Prostate gland (tissue), 2 donors: ENCODE data around the gene SUCLG1. TPM values are rescaled to one million over a fixed set of nuclear protein-coding genes. Genes with fewer than 3 reads are reported as not detected.

Experiments used
- DNase-seq: peaks from one replicate; pipeline ENCODE4 v3.0.0-alpha.2; 2019; ENCODE audit warnings: low spot score
- H3K27ac ChIP-seq, 2 donors: fragments of 200-600 bp; sonication (generic); 2 replicates each; pipeline ENCODE4 v1.5.1; 2017 to 2019
- H3K27me3 ChIP-seq: fragments of 200-600 bp; sonication (generic); replicated peaks from 2 replicates; pipeline ENCODE4 v1.5.1; 2019; ENCODE audit not compliant: insufficient read depth
- H3K36me3 ChIP-seq, 2 donors: fragments of 200-600 bp; sonication (generic); 1 replicate in 1 of 2; 2 replicates in 1 of 2; pipeline versions ENCODE4 v1.5.1 to v1.8.1; 2017 to 2019
- H3K4me1 ChIP-seq: fragments of 200-600 bp; sonication (generic); replicated peaks from 2 replicates; pipeline ENCODE4 v1.5.1; 2019
- H3K4me3 ChIP-seq, 2 donors: fragments of 200-600 bp; sonication (generic); 2 replicates each; pipeline ENCODE4 v1.5.1; 2017 to 2019
- H3K9me3 ChIP-seq: fragments of 200-600 bp; sonication (generic); 2 replicates; pipeline ENCODE4 v1.5.1; 2017
- POLR2A ChIP-seq: fragments of 450-650 bp; IDR thresholded peaks from one replicate; pipeline ENCODE4 v1.6.1; 2016; ENCODE audit warnings: antibody characterized with exemption, mild to moderate bottlenecking
- POLR2AphosphoS5 ChIP-seq: sonication (generic); formaldehyde crosslinking; IDR thresholded peaks from one replicate; pipeline ENCODE4 v1.6.1; 2017; ENCODE audit warnings: antibody characterized with exemption
- WGBS: methylation state at CpG from one replicate; pipeline ENCODE4 v1.1.5; 2018; 5-methylcytosine and 5-hydroxymethylcytosine counted together
- intact Hi-C: fragments of 100-400 bp; cut with DNase I; formaldehyde crosslinking; loops from one replicate; pipeline ENCODE4 v1.14.2; 2022
- total RNA-seq, 2 donors: library from RNA; depleted of rRNA; stranded (reverse); fragments of >200 nt; gene quantifications; one replicate each; pipeline ENCODE4 v1.1.0, GENCODE V29; 2016
- TF ChIP-seq, protein P1 (sequence below), 4 experiments: fragments of 200-600 bp in 2 of 4; fragments of 450-650 bp in 2 of 4; sonication (generic) in 2 of 4; IDR thresholded peaks; 1 replicate in 3 of 4; 2 replicates in 1 of 4; pipeline ENCODE4 v1.5.1; 2016 to 2019; ENCODE audit warnings: antibody characterized with exemption in 4 of 4, mild to moderate bottlenecking in 2 of 4, moderate library complexity in 2 of 4

The SUCLG1 gene
- total RNA-seq, 2 donors from 2014 or later: 50.3 to 92.2 TPM

DNA sequence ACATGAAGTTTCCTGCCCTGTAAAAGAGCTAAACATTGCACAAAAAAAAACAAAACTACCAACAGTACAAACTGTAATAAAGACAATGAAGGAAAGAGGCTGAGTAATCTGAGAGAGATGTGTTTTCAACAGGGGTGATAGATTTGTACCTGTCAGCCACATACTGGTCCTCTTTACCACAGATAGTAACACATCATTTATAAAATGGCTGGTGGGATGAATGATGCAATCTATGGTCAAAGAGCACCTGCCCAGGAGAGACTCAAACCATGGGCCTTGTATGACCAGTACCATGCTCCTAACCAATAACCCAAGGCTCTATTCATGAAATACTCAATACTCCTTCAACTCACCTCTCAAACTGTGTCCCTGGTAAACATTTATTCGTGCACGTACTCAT is 4.5 kb downstream of the SUCLG1 start:
- intact Hi-C loops: no loop called here
- H3K27me3 ChIP-seq: no peaks in the 10 kb centered on the region
- H3K27ac ChIP-seq: no peak overlapping the region
- WGBS: 98% methylated on average over 2 of the region's 2 CpGs
- H3K36me3 ChIP-seq: no peaks in the 10 kb centered on the region
- no peak overlapping the region for H3K4me3 ChIP-seq
- H3K4me1 ChIP-seq: no peaks in the 10 kb centered on the region
- TF ChIP-seq, protein P1, sequence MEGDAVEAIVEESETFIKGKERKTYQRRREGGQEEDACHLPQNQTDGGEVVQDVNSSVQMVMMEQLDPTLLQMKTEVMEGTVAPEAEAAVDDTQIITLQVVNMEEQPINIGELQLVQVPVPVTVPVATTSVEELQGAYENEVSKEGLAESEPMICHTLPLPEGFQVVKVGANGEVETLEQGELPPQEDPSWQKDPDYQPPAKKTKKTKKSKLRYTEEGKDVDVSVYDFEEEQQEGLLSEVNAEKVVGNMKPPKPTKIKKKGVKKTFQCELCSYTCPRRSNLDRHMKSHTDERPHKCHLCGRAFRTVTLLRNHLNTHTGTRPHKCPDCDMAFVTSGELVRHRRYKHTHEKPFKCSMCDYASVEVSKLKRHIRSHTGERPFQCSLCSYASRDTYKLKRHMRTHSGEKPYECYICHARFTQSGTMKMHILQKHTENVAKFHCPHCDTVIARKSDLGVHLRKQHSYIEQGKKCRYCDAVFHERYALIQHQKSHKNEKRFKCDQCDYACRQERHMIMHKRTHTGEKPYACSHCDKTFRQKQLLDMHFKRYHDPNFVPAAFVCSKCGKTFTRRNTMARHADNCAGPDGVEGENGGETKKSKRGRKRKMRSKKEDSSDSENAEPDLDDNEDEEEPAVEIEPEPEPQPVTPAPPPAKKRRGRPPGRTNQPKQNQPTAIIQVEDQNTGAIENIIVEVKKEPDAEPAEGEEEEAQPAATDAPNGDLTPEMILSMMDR (IDR thresholded peaks at IDR 0.05): no peak
- TF ChIP-seq POLR2A (no peak), POLR2AphosphoS5 (no peak)
- DNase-seq: no peak
- H3K9me3 ChIP-seq: no peaks in the 10 kb centered on the region

DNA sequence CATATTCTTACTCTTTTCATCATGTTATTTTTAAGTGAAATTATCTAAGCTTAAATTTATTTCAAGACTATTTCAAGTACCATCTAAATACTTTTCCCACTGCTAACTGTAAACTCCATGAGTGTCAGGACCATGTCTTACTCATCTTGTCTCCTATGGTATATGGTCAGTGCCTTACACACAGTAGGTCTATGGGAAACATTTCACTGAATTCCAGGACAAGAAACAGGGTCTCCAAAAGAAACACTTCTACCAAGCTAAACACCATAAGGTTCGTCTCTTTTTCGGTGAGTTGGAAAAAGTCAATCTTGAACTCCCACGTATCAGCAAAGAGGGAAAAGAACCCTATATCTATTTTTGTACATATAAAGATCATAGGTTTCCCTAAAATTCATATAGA is 6.5 kb downstream of the SUCLG1 start:
- H3K9me3 ChIP-seq: no peaks in the 10 kb centered on the region
- TF ChIP-seq, protein P1 (IDR thresholded peaks at IDR 0.05): no peak
- no peak for TF ChIP-seq POLR2AphosphoS5
- no peak for TF ChIP-seq POLR2A
- 93% methylated on average over 3 of the region's 3 CpGs for WGBS
- no peak overlapping the region for H3K4me3 ChIP-seq
- no peaks in the 10 kb centered on the region for H3K36me3 ChIP-seq
- H3K4me1 ChIP-seq: no peaks in the 10 kb centered on the region
- no peaks in the 10 kb centered on the region for H3K27me3 ChIP-seq
- no peak for DNase-seq
- intact Hi-C loops: no loop called here
- H3K27ac ChIP-seq: no peak overlapping the region

DNA sequence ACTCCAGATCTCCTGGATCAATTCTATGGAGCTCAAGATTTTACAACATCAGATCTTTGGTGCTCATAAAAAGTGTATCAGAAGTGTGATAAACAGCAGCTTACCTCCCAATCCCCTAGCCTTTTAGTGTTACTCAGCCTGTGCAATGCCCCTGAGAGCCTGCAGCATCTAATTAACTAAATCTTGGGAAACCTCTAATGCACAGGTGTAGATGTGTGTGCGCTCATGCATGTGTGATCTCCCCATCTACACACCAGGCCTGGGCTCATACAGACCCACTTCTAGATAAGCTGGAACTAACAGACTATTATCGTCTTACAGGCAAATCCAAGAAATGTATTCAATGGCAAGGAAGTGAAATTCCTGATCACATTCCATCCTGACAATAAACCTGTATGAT is 7.5 kb downstream of the SUCLG1 start:
- Histone ChIP-seq H3K4me3 (no peak overlapping the region), H3K36me3 (no peaks in the 10 kb centered on the region), H3K27me3 (no peaks in the 10 kb centered on the region), H3K4me1 (no peaks in the 10 kb centered on the region), H3K27ac (no peak overlapping the region), H3K9me3 (no peaks in the 10 kb centered on the region)
- no peak for DNase-seq
- intact Hi-C loops: no loop called here
- 91% methylated on average over 2 of the region's 2 CpGs for WGBS
- TF ChIP-seq, protein P1 (IDR thresholded peaks at IDR 0.05): no peak
- no peak for TF ChIP-seq POLR2AphosphoS5
- no peak for TF ChIP-seq POLR2A

DNA sequence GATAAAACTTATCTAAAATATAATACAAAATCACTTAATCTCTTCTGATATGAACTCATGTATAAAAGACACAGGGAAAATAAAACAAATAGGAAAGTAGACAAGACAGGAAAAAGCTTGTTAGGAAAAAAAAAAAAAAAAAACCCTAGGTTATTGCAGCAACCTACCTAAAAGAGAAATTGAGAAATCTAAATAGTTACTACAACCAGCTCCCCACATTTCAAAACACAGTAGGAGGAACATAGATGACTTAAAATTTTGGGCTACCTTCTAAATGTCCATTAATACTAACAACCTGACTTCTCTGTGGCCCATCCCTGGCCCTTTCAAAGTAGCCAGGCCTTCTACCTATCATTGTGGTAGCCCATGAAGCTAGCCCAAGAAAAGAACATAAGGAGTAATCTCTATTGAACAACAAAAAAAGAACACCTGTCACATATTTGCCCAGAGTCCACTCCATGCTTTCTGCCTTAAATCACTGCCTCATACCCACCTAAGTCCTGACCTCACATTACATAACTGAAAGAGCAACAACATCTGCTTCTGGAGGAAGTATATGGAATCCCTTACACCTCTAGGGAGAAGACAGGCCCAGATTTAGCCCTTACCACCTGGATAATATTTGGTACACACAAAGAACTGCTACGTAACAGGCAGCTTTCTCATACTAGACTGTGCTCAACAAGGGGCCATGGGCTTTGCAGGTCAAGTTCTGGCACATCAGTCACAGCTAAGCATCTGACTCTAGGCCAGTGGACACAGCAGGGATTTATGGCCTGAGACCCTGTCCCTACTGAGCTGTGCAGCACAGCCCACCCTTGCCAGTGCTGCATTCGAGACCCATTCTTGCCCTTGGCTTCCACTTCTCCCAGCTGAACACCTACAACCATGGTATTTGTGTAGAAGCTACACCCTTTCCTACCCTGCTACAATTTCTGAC is 8.5 kb downstream of the SUCLG1 start:
- Histone ChIP-seq H3K4me1 (no peaks in the 10 kb centered on the region), H3K9me3 (no peaks in the 10 kb centered on the region), H3K36me3 (no peaks in the 10 kb centered on the region), H3K4me3 (no peak overlapping the region), H3K27ac (no peak overlapping the region), H3K27me3 (no peaks in the 10 kb centered on the region)
- 89% methylated on average over 2 of the region's 2 CpGs for whole genome bisulfite sequencing
- intact Hi-C loops: no loop called here
- DNase-seq: no peak
- TF ChIP-seq, protein P1 (IDR thresholded peaks at IDR 0.05): no peak
- TF ChIP-seq POLR2A: no peak
- no peak for TF ChIP-seq POLR2AphosphoS5

DNA sequence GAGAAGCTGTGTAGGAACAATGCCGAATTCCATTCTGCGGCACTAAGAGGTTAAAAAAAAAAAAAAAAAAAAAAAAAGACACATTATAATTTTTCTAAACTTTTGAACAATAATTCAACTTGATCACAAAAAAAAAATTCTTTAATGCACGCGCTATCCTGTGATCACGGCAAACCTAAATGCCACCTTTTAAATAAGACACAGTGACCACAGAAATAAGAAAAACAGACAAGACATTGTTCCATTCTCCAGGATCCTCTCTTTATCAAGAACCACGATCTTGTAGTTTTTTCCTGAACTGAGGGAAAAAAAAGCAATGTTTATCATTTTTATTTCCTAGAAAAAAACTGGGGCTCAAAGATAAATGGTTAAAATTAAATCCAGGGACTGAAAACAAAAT is 9.4 kb downstream of the SUCLG1 start:
- intact Hi-C loops: no loop called here
- H3K9me3 ChIP-seq: no peaks in the 10 kb centered on the region
- no peak overlapping the region for H3K4me3 ChIP-seq
- WGBS: 74% methylated on average over 6 of the region's 6 CpGs
- no peaks in the 10 kb centered on the region for H3K27me3 ChIP-seq
- DNase-seq: no peak
- H3K36me3 ChIP-seq: no peaks in the 10 kb centered on the region
- no peak overlapping the region for H3K27ac ChIP-seq
- TF ChIP-seq POLR2A (no peak), POLR2AphosphoS5 (no peak)
- TF ChIP-seq, protein P1 (IDR thresholded peaks at IDR 0.05): no peak
- no peaks in the 10 kb centered on the region for H3K4me1 ChIP-seq
